T-helper 9 cell (primary cell): ENCODE results near the gene ZEB2.
"Not testable (repeated sequence)": the region's sequence is repeated elsewhere in the genome, so short reads cannot be mapped to it uniquely, and the experiment has no call there.

Experiments
- DNase-seq: peaks from one replicate; pipeline ENCODE4 v3.0.0-alpha.2; 2020

The ZEB2 gene

DNA sequence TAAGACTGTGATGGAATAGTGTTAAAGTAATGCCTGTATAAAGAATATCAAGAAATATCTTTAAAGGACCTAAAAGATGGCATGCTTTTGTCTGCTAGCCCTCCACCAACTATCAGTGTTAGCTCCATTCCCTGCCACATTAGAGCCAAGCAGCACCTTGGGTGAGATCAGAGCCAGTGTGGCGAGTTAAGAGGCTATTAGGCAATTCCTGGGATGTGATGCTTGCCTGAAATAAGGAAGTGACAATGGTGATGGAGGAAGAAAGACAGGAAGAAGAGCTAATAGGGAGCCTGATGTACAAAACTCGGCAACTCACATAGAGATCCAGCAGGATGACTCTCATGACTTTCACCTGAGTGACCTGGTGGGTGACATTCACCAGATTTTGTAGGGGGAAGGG is 143.5 kb downstream of the ZEB2 start:
- no peak for DNase-seq

DNA sequence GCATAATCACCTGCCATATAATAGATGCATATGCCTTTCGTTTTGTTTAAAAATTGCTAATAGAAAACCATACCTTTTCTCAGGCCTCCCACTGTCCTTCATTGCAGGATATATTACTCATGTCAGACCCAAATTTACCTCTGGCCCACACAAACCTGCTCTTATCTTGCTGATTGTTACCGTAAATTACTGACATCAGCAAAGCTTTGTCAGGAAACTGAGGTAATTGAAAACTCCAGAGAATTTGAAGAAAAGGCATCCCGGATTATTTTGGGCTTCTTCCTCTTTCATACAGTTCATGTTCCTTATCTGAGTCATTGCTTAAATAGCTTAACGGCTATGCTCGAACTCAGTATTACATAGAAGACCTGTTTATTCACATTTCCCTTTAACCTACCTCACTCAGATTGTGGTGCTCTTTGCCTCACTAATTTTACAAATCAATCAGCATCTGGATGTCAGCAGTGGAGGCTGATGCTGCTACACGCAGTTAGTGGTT is 145.7 kb downstream of the ZEB2 start:
- no peak for DNase-seq

DNA sequence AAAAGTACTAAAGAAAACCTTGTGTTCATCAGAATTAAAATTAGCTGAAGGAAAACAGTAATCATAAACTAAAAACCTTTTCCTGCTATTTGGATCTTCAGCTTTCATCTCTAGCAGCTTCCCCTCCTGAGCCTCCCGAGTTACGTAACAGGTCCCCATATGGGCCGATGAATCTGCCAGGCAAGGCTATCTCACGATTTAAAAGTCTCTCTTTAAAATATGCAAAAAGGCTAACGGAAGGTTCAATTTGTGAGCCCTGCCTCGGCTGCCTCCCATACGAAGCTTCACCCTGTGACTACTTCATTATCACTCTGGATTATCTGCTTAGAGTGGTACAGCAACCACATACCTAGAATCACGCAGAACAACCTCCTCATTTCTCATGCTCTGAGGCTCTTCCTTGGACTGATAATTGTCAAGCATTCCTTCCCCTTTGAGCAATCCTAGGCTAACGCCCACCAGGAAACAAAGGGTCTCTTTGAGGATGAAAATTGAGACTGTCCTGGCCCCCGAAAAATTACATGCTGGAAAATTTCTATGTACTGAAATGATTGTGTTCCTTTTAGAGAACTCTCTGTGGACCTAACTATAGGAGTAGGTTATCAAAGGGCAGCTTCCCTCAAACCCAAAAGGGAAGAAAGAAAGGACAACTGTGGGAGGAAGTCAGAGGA is 147.4 kb downstream of the ZEB2 start:
- DNase-seq = no peak

DNA sequence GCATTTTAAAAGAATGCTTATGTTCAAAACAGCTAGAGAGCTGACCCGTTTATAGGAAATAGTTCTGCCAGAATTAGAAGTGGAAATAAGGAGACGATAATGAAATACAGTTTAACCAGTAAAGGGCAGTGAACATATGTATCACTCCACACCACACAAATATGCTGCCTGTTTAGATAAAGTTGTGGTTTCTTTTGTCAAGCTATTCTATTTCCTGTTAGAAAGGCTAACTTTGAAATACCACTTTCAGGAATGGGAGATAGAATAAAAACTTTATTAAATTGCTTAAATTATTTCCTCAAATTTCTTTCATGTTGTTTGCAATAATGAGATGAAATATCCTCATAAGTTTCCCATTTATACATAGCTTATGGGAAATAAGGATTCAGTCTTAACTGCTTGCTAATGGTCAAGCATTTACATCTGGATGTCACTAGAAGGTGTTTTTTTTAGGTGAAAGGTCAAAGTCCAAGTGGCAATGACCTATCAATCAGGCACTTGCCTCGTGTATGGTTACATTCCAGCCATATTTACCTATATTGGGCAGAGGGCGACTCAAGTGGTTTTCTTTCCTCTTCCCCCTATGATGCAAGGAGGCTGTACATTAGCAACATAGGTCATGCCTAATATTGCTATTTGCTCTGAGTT is 148.9 kb downstream of the ZEB2 start:
- no peak for DNase-seq

DNA sequence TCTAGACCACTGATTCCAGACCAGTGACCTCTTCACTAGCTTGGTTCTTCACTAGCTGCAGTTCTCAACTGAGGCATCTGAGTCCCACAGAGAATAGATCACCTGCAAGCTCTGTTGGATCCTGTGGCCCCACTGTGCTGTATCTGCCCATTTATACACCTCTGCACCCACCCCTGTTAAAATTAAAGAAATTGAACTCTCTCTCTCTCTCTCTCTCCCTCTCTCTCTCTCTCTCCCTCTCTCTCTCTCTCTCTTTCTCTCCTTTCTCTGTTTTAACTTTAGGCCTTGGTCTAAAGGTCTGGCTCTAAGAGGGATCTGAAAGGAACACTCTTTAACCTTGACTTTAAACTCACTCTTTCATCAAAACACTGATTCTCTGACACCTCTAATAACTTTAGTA is 150.5 kb downstream of the ZEB2 start:
- no peak for DNase-seq

GRCh38 chr2:144366825-144367429 is 153.0 kb downstream of the ZEB2 start:
- no peak for DNase-seq

DNA sequence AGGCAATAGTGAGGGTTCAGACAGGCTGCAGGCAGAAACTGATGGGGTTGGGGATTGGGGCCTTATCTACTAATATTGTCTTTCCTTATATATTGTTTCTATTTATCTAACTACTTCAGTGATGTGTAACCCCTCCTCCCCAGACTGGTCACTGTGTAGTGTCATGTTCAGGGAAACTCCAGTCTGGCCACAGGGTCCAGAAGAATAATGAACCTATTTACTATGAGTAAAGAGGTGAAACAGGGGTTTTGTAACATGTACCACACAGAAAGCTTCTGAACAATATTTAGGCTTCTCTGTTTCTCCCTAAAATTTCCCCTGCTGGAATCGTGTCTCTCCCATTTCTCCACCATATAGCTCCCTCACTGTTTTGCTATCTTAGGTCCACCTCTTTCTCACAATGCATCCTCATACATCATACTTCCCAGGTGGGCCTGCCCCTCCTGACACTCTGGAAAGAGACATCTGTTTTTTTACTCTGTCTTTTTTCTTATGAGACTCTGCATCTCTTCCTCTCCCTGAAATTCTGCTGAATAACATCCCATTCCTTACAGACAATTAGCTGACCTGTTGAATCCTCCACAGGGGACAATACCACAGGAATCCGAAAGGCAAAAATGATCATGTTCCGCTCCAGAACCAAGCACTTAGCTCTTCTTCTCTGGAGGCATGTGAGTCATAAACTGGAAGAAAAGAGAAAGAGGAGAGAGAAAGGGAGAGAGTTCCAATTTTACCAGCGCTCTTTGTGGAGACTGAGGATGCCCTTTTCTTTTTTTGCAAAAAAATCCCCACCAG is 154.8 kb downstream of the ZEB2 start:
- DNase-seq = no peak

DNA sequence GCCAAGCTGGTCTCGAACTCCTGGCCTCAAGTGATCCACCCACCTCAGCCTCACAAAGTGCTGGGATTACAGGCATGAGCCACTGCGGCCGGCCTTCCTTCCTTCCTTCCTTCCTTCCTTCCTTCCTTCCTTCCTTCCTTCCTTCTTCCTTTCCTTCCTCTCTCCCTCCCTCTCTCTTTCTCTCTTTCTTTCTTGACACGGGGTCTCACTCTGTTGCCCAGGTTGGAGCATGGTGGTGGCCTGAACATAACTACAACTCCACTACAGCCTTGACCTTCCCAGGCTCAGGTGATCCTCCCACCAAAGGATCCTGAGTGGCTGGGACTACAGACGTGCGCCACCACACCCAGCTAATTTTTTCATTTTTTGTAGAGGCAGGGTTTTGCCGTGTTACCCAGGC is 155.7 kb downstream of the ZEB2 start:
- not testable (repeated sequence) for DNase-seq

DNA sequence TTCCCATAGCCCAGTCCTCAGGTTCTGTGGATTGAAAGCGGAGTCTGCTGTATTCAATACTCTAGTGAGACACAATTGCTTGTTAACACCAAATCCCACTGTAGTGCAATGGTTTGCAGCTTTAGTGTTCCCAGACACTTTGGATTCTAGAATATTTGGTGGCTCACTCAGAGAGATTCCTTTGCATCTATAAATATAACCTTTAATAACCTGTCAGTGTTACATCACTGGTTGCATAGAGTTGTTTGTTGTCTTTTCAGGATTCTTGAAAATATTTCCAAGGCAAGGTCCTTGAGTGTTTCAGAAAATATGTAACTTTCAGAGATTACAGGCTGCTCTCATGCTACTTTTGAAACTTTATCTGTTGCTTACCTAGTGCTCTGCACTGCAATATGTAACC is 157.5 kb downstream of the ZEB2 start:
- DNase-seq = no peak

- DNase-seq = no peak
Observed at GRCh38 chr2:144361742-144362141, 158.2 kb downstream of the ZEB2 start.

DNA sequence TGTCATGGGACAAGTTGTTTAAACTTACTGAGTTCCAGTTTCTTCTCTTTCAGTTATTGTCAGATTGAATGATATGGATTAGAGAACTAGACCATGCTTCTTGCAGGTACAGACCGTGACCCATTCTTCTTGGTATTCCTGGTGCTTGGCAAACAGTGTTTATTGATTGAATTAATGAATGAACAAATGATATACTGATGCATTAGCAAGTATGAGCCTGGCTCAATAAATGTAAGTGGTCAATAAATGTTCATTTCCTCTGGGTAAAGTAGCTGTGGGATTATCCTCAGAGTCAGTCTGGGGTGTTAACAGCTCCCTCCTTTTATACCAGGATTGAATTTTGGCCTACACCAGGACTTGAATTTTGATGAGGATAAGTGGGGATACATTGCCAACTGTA is 160.2 kb downstream of the ZEB2 start:
- DNase-seq = no peak

DNA sequence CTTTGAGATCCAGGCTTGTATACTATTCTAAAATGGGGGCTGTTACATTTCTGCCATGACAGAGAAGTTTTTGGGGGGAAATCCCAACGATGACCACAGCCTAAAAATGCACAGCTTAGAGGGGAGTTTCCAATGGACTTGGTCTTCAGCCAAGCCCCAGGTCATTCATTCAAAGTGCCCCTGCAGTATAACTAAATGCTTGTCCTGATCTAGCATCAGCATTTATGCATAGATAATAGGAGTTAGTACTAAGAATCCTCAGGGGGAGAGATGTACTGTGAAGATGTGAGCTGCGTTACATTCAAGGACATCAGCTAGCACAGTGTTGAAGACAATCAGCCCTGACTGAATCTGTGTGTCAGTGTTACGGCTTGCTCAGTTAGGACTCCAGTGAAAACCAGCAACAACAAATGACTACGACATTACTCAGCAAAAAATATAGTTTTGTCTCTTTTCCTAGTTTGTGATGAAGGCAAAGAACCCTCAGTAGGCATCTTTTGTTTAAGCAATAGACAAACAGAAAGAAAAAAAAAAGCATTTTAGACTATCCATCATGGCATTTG is 160.9 kb downstream of the ZEB2 start:
- DNase-seq = no peak

GRCh38 chr2:144358374-144358964 is 161.4 kb downstream of the ZEB2 start:
- DNase-seq = no peak

DNA sequence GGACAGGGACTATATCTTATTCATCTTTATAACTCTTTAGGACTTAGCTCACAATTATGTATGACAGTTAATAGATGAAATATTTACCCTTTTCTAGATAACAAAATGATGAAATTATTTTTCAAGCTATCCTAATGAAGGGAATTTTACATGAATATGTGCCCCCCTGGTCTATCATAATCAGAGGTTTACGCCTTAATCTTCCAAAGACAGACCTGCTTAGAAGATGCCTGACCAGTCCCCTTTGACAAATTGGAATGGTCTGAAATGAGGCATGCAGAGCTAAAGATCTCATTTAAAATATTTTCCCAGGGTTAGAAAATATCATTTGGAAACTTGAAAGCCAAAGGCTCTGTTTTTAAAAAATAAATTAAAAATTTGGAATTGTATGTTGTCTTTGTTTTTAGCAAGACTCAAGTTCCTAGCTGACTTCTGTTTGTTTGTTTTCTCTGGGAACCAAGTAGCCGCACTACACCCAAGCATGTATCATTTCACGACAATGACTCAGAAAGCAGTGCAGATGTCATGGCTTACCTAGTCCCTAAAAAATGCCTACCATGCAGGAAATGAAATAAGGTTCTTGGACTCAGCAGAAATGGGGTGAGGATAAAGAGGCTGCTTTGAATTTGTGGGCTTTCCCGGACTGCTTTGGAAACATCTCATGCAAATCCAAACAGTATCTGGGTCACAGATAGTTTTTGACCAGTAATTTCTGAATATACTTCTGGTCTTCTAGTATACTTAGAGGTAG is 162.1 kb downstream of the ZEB2 start:
- DNase-seq = no peak

DNA sequence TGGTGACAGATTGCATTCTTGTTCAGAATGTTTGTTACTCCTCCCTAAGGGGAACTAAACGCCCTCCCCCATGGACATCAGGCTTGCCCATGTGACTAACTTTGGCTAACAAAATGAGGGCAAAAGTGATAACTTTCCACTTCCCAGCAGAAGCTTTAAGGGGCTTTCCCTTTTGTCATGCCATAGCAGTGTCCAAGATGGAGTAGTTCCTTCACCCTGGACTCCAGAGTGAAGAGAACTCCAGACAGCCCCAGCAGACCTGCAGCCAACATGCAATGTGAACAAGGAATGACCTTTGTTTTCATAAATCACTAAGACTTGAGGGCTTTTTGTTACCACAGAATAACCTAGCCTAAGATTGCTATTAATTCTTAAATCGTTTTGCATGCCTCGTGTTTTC is 163.5 kb downstream of the ZEB2 start:
- no peak for DNase-seq

- no peak for DNase-seq
Observed at GRCh38 chr2:144354953-144355352, 165.0 kb downstream of the ZEB2 start.

DNA sequence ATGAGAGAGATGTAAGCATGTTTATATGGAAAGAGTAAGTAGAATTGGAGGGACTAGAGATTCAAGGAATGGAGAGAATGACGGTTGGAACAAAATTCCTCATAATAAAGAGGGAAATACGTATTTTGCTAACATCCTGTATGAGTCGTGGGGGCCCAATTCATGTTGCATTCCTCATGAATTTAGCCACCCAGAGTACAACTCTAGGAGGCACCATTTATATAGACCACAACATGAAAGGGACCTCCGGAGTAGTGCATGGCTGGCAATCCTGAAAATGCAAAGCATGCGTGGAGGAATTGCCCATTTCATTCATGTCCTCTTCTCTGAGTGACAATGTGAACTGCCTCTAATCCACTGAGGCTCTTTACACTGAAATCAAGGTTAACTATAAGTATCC is 168.2 kb downstream of the ZEB2 start:
- no peak for DNase-seq

- DNase-seq = no peak
Observed at GRCh38 chr2:144350151-144350802, 169.6 kb downstream of the ZEB2 start.

- no peak for DNase-seq
Observed at GRCh38 chr2:144349674-144350073, 170.2 kb downstream of the ZEB2 start.

- no peak for DNase-seq
Observed at GRCh38 chr2:144348846-144349245, 171.1 kb downstream of the ZEB2 start.

DNA sequence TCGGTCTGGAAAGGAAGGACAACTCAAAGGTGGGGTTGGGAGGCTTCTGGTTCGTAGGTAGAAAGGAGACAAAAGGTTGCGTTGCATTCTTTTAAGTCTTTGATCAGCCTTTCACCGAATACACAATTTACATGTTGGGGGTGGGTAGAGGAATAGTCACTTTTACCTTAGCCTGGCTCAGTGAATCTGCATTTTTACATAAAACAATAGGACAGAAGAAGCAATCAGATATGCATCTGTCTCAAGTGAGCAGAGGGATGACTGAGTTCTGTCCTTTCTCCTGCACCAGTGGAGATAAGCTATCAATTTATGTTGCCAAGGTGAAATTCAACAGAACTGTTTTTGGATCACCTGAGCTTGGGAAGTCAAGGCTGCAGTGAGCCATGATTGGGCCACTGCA is 173.7 kb downstream of the ZEB2 start:
- DNase-seq = no peak
